Breast epithelium (tissue), 3 donors: Measurements from ENCODE around the gene MRTO4.

Experiments
- POLR2A ChIP-seq: fragments of 450-650 bp; IDR thresholded peaks from one replicate; pipeline ENCODE4 v1.6.1; 2016; ENCODE audit warnings: antibody characterized with exemption, mild to moderate bottlenecking, moderate library complexity
- POLR2AphosphoS5 ChIP-seq, 3 donors: sonication (generic); formaldehyde crosslinking; IDR thresholded peaks; one replicate each; pipeline ENCODE4 v1.6.1; 2017; ENCODE audit warnings: antibody characterized with exemption in 3 of 3
- TF ChIP-seq, protein P1 (sequence below), 3 donors: fragments of 450-650 bp; IDR thresholded peaks; one replicate each; pipeline ENCODE4 v1.5.1; 2016 to 2017; ENCODE audit warnings: antibody characterized with exemption in 3 of 3, mild to moderate bottlenecking in 3 of 3, moderate library complexity in 3 of 3

DNA sequence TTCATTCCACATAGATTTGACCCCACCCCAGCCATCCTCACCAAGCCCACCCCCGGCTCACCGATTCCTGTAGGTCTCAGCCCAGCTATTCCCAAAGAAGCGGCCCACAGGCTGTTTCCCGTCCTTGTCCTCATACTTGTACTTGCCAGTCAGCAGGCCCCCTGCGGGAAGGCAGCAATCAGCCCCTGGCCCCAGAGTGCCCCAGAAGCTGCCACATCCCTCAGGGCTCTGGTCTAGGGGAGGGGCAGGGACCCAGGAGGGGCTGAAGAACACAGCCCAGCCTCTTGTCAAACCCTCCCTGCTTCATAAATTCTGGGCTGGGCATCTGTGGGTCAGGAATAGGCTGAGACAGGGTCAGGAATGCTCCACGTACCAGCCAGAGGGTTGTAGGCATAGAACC lies 55.3 kb downstream of the MRTO4 start:
- TF ChIP-seq POLR2AphosphoS5 (IDR thresholded peaks at IDR 0.05) (no peak), POLR2A (no peak)
- TF ChIP-seq, protein P1, sequence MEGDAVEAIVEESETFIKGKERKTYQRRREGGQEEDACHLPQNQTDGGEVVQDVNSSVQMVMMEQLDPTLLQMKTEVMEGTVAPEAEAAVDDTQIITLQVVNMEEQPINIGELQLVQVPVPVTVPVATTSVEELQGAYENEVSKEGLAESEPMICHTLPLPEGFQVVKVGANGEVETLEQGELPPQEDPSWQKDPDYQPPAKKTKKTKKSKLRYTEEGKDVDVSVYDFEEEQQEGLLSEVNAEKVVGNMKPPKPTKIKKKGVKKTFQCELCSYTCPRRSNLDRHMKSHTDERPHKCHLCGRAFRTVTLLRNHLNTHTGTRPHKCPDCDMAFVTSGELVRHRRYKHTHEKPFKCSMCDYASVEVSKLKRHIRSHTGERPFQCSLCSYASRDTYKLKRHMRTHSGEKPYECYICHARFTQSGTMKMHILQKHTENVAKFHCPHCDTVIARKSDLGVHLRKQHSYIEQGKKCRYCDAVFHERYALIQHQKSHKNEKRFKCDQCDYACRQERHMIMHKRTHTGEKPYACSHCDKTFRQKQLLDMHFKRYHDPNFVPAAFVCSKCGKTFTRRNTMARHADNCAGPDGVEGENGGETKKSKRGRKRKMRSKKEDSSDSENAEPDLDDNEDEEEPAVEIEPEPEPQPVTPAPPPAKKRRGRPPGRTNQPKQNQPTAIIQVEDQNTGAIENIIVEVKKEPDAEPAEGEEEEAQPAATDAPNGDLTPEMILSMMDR (IDR thresholded peaks at IDR 0.05): no peak
